GM21576 (cell line): ENCODE results near the gene LETMD1.

ENCODE experiments used
- ATAC-seq: cut with Tn5 transposase; IDR thresholded peaks from one replicate; pipeline ENCODE4 v1.9.1; 2021; ENCODE audit warnings: mild to moderate bottlenecking, moderate library complexity; ENCODE audit not compliant: unreplicated experiment

The LETMD1 gene

GRCh38 chr12:51025836-51026638 lies 22.1 kb upstream of the LETMD1 start, which contains the start of gene SLC11A2:
TSS of gene SLC11A2 (minus strand) at chr12:51026384. CDS start at chr12:51010728, 15,656 bp downstream.
- ATAC-seq = peak; percentile 86

GRCh38 chr12:51027342-51027835 lies 20.7 kb upstream of the LETMD1 start:
- ATAC-seq = no peak

GRCh38 chr12:51028126-51028812 lies 19.9 kb upstream of the LETMD1 start:
- no peak for ATAC-seq

GRCh38 chr12:51028813-51029150 lies 19.3 kb upstream of the LETMD1 start:
- no peak for ATAC-seq

GRCh38 chr12:51033048-51033447 lies 15.1 kb upstream of the LETMD1 start:
- no peak for ATAC-seq

- no peak for ATAC-seq
These were observed 14.6 kb upstream of the LETMD1 start for GRCh38 chr12:51033457-51034089.

- no peak for ATAC-seq
These were observed 11.8 kb upstream of the LETMD1 start for GRCh38 chr12:51036279-51036678.

- no peak for ATAC-seq
These were observed 629 bp downstream of the LETMD1 start for GRCh38 chr12:51048661-51049251.

- ATAC-seq = no peak
These were observed 1.4 kb downstream of the LETMD1 start for GRCh38 chr12:51049525-51049924.

- ATAC-seq = no peak
These were observed 3.7 kb downstream of the LETMD1 start for GRCh38 chr12:51051787-51052186.

GRCh38 chr12:51055060-51055459 lies 6.9 kb downstream of the LETMD1 start:
- ATAC-seq = no peak

GRCh38 chr12:51056242-51056641 lies 8.1 kb downstream of the LETMD1 start:
- ATAC-seq = no peak

GRCh38 chr12:51059086-51059485 lies 11.0 kb downstream of the LETMD1 start:
- ATAC-seq = no peak

GRCh38 chr12:51062631-51063397 lies 14.7 kb downstream of the LETMD1 start:
- ATAC-seq = no peak

- no peak for ATAC-seq
These were observed 17.4 kb downstream of the LETMD1 start for GRCh38 chr12:51065530-51065929.

- ATAC-seq = no peak
These were observed 19.1 kb downstream of the LETMD1 start for GRCh38 chr12:51067229-51067628.

GRCh38 chr12:51067771-51068170 lies 19.6 kb downstream of the LETMD1 start:
- ATAC-seq = no peak

- ATAC-seq = no peak
These were observed 21.9 kb downstream of the LETMD1 start for GRCh38 chr12:51070004-51070403.

GRCh38 chr12:51071663-51072062 lies 23.5 kb downstream of the LETMD1 start:
- no peak for ATAC-seq

- no peak for ATAC-seq
These were observed 27.3 kb downstream of the LETMD1 start for GRCh38 chr12:51075390-51075789.
